CD14-positive monocyte (primary cell): ENCODE data around the gene YIPF6. TPM values are rescaled to one million over a fixed set of nuclear protein-coding genes. Genes with fewer than 3 reads are reported as not detected.
A peak's percentile ranks its signal among the peaks of the same experiment; 100 is the strongest.

Source experiments
- DNase-seq, 3 donors: peaks; one replicate each; pipeline ENCODE4 v3.0.0-alpha.2; 2011 to 2022
- H2AFZ ChIP-seq: 2 replicates; pipeline ENCODE4 v1.6.0; 2012; ENCODE audit warnings: mild to moderate bottlenecking, low read depth, low read length, inconsistent platforms; ENCODE audit not compliant: insufficient read depth, poor library complexity, severe bottlenecking
- H3K27ac ChIP-seq, 2 donors: 1 replicate in 1 of 2; 2 replicates in 1 of 2; pipeline ENCODE4 v1.5.1; 2012 to 2013; ENCODE audit warnings: low read length in 2 of 2, control low read depth in 1 of 2, inconsistent platforms in 1 of 2, low read depth in 1 of 2, mild to moderate bottlenecking in 1 of 2
- H3K27me3 ChIP-seq, 2 donors: one replicate each; pipeline versions ENCODE4 v1.6.0 to v1.6.1; 2011 to 2013; ENCODE audit warnings: low read length in 2 of 2; ENCODE audit not compliant: control insufficient read depth in 2 of 2, insufficient read depth in 2 of 2
- H3K36me3 ChIP-seq, 2 donors: replicated peaks in 1 of 2; 1 replicate in 1 of 2; 2 replicates in 1 of 2; pipeline versions ENCODE4 v1.5.1 to v1.6.1; 2012 to 2013; ENCODE audit warnings: low read length in 2 of 2, control low read depth in 1 of 2, inconsistent platforms in 1 of 2, mild to moderate bottlenecking in 1 of 2; ENCODE audit not compliant: insufficient read depth in 2 of 2, control insufficient read depth in 1 of 2
- H3K4me1 ChIP-seq, 2 donors: 1 replicate in 1 of 2; 2 replicates in 1 of 2; pipeline versions ENCODE4 v1.5.1 to v1.6.1; 2012 to 2013; ENCODE audit warnings: low read length in 2 of 2, control low read depth in 1 of 2, inconsistent platforms in 1 of 2, mild to moderate bottlenecking in 1 of 2, moderate library complexity in 1 of 2; ENCODE audit not compliant: insufficient read depth in 2 of 2, control insufficient read depth in 1 of 2
- H3K4me2 ChIP-seq: replicated peaks from 2 replicates; pipeline ENCODE3; 2012; ENCODE audit warnings: low read length, moderate library complexity, mild to moderate bottlenecking; ENCODE audit not compliant: poor library complexity, severe bottlenecking; ENCODE audit errors: extremely low read depth
- H3K4me3 ChIP-seq, 3 experiments: fragments of 200-600 bp in 1 of 3; sonication (generic) in 1 of 3; replicated peaks in 1 of 3; 1 replicate in 2 of 3; 2 replicates in 1 of 3; pipeline ENCODE4 v1.5.1; 2011 to 2013; ENCODE audit warnings: low read length in 3 of 3, mild to moderate bottlenecking in 3 of 3, control low read depth in 2 of 3, low read depth in 2 of 3, inconsistent platforms in 1 of 3, moderate library complexity in 1 of 3
- H3K79me2 ChIP-seq: 2 replicates; pipeline ENCODE4 v1.6.0; 2012; ENCODE audit warnings: mild to moderate bottlenecking, control low read depth, inconsistent platforms, low read length, moderate library complexity; ENCODE audit not compliant: insufficient read depth
- H3K9ac ChIP-seq: 2 replicates; pipeline ENCODE4 v1.6.0; 2017; ENCODE audit warnings: low read length, mild to moderate bottlenecking; ENCODE audit not compliant: insufficient read depth, poor library complexity, severe bottlenecking
- H3K9me3 ChIP-seq, 2 donors: replicated peaks in 1 of 2; 1 replicate in 1 of 2; 2 replicates in 1 of 2; pipeline versions ENCODE4 v1.5.1 to v1.6.1; 2012 to 2013; ENCODE audit warnings: low read length in 2 of 2, control low read depth in 1 of 2; ENCODE audit not compliant: control insufficient read depth in 1 of 2, insufficient read depth in 1 of 2
- H4K20me1 ChIP-seq: 2 replicates; pipeline ENCODE4 v1.6.0; 2012; ENCODE audit warnings: mild to moderate bottlenecking, low read length, control low read depth, moderate library complexity; ENCODE audit not compliant: insufficient read depth
- H3K27ac Mint-ChIP-seq, 7 donors: one replicate each; pipeline ENCODE4 v1.8.0; 2020; ENCODE audit warnings: mild to moderate bottlenecking in 7 of 7, mixed read lengths in 7 of 7, moderate library complexity in 6 of 7, inconsistent platforms in 2 of 7
- H3K27me3 Mint-ChIP-seq, 3 donors: one replicate each; pipeline ENCODE4 v1.8.0; 2021 to 2022; ENCODE audit warnings: low read depth in 3 of 3, mild to moderate bottlenecking in 3 of 3, mixed read lengths in 3 of 3, moderate library complexity in 3 of 3, inconsistent platforms in 1 of 3
- H3K36me3 Mint-ChIP-seq, 2 donors: one replicate each; pipeline ENCODE4 v1.8.0; 2020; ENCODE audit warnings: mixed read lengths in 2 of 2, inconsistent platforms in 1 of 2, mild to moderate bottlenecking in 1 of 2
- H3K4me1 Mint-ChIP-seq: one replicate; pipeline ENCODE4 v1.8.0; 2020; ENCODE audit warnings: mild to moderate bottlenecking, mixed read lengths
- H3K4me3 Mint-ChIP-seq, 2 donors: one replicate each; pipeline ENCODE4 v1.8.0; 2020; ENCODE audit warnings: mild to moderate bottlenecking in 2 of 2, mixed read lengths in 2 of 2, moderate library complexity in 1 of 2
- H3K9me3 Mint-ChIP-seq, 7 donors: one replicate each; pipeline ENCODE4 v1.8.0; 2020 to 2022; ENCODE audit warnings: mixed read lengths in 7 of 7, mild to moderate bottlenecking in 6 of 7, moderate library complexity in 6 of 7, inconsistent platforms in 2 of 7
- WGBS: methylation state at CpG from one replicate; pipeline ENCODE4 v1.1.5; 2013; ENCODE audit warnings: missing lambda C conversion rate; ENCODE audit not compliant: insufficient coverage; 5-methylcytosine and 5-hydroxymethylcytosine counted together
- intact Hi-C, 2 donors: fragments of 100-400 bp; cut with micrococcal nuclease; formaldehyde crosslinking; loops; one replicate each; pipeline versions ENCODE4 v1.15.0 to v1.15.1; 2023
- polyA plus RNA-seq, 3 donors: library from polyadenylated mRNA; depleted of rRNA in 1 of 3; unstranded in 2 of 3; stranded (reverse) in 1 of 3; fragments of 300-500 nt in 2 of 3; fragments of >200 nt in 1 of 3; fragmentation: Illumina TruSeq in 2 of 3; gene quantifications; 1 replicate in 2 of 3; 2 replicates in 1 of 3; pipeline ENCODE4 v1.2.3, GENCODE V29; 2012 to 2021
- small RNA-seq: library from RNA; depleted of rRNA; stranded (forward); fragments of <200 nt; gene quantifications from one replicate; pipeline ENCODE3, GENCODE V24; 2012; ENCODE audit warnings: low read depth; ENCODE audit not compliant: insufficient read length
- TF ChIP-seq, protein P1 (sequence below): fragments of 200-600 bp; IDR thresholded peaks from one replicate; pipeline ENCODE4 v1.8.0; 2022; ENCODE audit warnings: antibody characterized with exemption, mild to moderate bottlenecking

The YIPF6 gene
- polyA plus RNA-seq, 3 donors = 3.8 to 23.6 (median 21.0) TPM

- H3K27ac Mint-ChIP-seq = peak overlapping the region in 1 of 7 donors; percentile 23
Measured at GRCh38 chrX:68584221-68584620, 85.4 kb downstream of the YIPF6 start.

More at GRCh38 chrX:68584221-68584620, 85.4 kb downstream of the YIPF6 start:
- Mint-ChIP-seq H3K4me3 (no peak overlapping the region), H3K4me1 (no peaks in the 10 kb centered on the region), H3K27me3 (peaks cover 0 to 4% (median 0%) of the 10 kb centered on the region in 3 donors), H3K36me3 (no peaks in the 10 kb centered on the region), H3K9me3 (peaks cover 4 to 14% (median 9%) of the 10 kb centered on the region in 7 donors)
- H3K4me3 ChIP-seq = no peak overlapping the region
- no peak overlapping the region for H2AFZ ChIP-seq
- no peak overlapping the region for H3K4me2 ChIP-seq
- peaks cover 0 to 12% of the 10 kb centered on the region in 2 donors for H3K9me3 ChIP-seq
- WGBS = no CpG with 5 or more reads among the region's 2 CpGs
- H3K4me1 ChIP-seq = no peaks in the 10 kb centered on the region
- no peaks in the 10 kb centered on the region for H3K79me2 ChIP-seq
- TF ChIP-seq, protein P1, sequence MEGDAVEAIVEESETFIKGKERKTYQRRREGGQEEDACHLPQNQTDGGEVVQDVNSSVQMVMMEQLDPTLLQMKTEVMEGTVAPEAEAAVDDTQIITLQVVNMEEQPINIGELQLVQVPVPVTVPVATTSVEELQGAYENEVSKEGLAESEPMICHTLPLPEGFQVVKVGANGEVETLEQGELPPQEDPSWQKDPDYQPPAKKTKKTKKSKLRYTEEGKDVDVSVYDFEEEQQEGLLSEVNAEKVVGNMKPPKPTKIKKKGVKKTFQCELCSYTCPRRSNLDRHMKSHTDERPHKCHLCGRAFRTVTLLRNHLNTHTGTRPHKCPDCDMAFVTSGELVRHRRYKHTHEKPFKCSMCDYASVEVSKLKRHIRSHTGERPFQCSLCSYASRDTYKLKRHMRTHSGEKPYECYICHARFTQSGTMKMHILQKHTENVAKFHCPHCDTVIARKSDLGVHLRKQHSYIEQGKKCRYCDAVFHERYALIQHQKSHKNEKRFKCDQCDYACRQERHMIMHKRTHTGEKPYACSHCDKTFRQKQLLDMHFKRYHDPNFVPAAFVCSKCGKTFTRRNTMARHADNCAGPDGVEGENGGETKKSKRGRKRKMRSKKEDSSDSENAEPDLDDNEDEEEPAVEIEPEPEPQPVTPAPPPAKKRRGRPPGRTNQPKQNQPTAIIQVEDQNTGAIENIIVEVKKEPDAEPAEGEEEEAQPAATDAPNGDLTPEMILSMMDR = no peak
- H3K27me3 ChIP-seq = no peaks in the 10 kb centered on the region
- H3K9ac ChIP-seq = no peak overlapping the region
- no peaks in the 10 kb centered on the region for H4K20me1 ChIP-seq
- intact Hi-C loops = no loop called here
- H3K36me3 ChIP-seq = no peaks in the 10 kb centered on the region
- no peak overlapping the region for H3K27ac ChIP-seq
- DNase-seq = no peak

Small RNA genes lying within 50 kb of the gene (small RNA-seq; reads per million reads assigned to genes)
- gene RNU6-245P = not detected

Other genes with a start within 250 kb of the YIPF6 start
- gene OPHN1, start 65.6 kb upstream of the YIPF6 start, polyA plus RNA-seq = under 1 TPM; 0.20 to 0.82 (median 0.73) TPM
- gene STARD8, start 148.6 kb downstream of the YIPF6 start, polyA plus RNA-seq = 1 to 10 TPM; 1.2 to 4.1 (median 1.7) TPM